ENCODE data around the gene INPP4B.
"Not testable (repeated sequence)": the region's sequence is repeated elsewhere in the genome, so short reads cannot be mapped to it uniquely, and the experiment has no call there.

INPP4B gene

DNA sequence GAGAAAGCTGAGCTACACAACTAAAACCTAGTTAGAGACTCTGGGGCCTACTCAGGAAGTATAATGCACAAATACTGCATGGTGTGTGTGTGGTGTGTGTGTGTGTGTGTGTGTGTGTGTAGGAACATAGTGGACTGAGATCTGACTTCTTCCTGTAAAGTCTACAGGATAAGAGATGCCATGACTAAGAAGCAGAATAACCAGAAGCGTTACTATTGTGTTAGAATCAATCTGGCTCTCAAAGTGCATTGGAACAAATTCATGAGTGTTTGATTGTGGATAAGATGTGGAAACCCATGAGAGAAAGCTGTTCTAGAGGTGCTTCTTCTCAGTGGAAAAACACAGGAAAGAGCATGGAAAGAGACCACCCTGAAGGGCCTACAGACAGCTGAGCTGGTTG is 302.1 kb downstream of the INPP4B start:
- DNase-seq (ENCODE audit: low spot score), result no peak

DNA sequence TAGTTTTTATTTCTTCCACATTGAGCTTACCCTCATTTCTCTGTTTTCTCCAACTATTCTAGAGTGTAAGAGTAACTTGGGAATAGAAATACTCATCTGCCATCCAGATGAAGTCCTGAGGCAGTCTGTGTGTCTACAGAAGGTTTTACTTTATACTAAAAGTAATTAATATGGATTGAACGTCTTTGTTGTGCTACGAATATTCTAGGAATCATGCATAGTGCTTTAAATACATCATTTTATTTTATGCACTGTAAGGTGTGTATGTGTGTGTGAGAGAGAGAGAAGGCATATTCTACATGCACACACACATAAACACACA is 305.7 kb downstream of the INPP4B start:
- no peak for DNase-seq (ENCODE audit: low spot score)

DNA sequence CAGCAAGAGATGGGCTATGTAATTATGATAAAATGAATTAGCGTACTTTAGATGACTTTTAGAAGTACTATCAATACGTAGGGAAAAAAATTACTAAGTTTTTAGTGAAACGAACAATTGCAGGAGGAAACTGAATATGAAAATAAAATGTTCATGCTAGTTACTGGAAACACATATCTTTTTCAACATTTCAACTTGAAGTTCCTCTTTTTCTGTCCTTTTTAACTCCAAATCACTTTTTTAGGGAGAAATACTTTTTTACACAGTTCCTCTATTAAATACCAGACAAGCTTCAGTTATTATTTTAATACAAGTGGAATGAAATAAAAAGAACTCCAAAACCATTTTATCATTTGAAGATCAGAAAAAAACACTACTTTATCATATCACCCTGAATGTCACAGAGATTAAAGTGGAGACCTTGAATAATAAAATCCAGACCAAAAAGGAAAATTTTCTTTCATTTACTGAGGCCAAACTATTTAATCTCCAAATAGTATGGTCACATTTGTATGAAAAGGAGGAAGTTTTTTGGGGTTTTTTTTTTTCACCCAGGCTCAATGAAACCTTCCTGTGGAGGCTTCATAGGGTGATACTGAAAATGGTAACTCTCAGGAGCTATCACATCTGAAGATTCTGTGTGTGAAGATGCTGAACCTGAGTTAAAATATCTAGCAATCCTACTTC is 306.2 kb downstream of the INPP4B start:
- DNase-seq (ENCODE audit: low spot score), result no peak

DNA sequence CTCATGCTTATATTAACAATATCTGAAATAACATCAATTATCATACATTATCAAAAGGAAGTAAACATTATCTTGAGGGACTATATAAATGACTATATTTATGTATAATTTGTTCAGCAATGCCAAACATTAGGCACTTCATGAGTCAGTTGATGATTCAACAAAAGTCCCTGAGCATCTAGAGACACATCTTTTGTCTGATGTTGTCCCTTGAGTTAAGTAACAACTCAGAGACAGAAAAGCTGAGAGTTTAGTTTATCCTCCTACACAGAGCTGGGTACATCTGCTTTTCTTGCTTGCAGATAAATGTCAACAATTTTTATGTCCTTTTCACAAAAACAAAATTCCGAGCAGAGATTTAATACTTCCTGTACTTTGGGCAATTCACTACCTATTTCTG is 311.1 kb downstream of the INPP4B start:
- DNase-seq (ENCODE audit: low spot score), result peak; percentile 18

DNA sequence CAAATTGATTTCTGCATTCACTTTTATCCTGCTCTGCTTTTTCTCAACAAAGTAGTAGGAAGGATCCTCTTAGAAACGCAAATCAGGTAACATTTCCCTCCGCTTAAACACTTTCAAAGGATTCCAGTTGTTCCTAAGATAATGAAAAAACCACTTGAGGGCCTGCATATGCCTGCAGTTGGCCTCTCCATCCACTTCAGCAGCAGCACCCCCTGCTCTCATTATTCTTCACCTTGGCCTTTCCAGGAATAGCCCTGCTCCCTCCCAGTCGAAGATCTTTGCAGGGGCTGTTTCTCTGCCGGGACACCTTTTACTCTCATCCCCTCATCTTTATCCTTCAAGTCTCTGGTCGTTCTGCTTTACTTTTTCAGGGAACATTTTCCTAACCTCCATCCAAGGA is 314.0 kb downstream of the INPP4B start:
- no peak for DNase-seq (ENCODE audit: low spot score)

DNA sequence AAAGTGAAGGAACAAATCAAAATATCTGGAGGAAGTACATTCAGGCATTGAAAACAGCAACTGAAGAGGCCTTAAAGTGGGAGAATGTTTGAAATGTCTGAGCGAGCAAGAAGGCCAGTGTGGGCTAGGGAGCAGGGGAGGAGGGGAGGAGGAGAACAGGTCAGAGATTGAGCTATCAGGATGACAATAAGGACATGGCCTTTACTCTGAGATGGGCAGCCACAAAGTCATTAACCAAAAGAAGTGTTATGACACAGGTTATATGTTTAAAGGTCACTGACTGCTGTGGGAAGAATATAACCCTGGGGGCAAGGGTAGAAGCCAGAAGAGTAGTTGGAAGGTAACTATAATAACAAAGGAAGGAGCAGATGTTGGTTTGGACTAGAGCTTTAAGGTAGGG is 315.4 kb downstream of the INPP4B start:
- DNase-seq (ENCODE audit: low spot score), result no peak

DNA sequence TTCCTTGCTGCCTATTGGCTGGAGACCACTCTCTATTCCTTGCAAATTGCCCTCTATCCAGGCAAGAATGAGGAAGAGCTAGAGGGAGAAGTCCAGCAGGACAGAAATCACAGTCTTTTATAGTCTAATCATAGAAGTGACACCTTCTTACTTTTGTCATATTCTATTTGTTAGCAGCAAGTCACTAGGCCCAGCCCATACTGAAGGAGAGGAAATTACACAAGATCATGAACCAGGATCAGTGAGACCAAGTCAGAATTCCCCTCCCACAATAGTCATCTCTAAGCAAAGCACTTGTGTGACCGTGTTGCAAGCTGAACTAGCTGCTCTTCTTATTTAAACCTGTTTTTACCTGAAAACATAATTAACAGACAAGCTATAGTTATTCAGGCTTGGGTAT is 317.7 kb downstream of the INPP4B start:
- DNase-seq (ENCODE audit: low spot score), result peak; percentile 7

DNA sequence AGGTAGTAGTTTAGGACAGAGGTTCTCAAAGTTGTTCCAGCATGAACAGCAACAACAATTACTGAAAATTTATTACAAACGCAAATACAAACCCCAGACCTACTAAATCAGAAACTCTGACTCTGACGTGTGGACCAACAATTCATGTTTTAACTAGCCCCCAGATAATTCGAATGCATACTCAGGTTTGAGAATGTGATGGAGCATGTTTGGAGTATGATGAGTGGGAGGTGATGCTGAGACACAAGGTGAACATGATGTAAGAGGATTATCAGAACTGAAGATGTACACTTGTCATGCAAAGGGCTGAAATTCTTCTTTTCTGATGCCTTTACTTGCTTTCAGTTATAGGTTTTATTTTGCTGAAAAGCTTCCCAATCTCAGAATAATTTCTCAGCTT is 323.0 kb downstream of the INPP4B start:
- DNase-seq (ENCODE audit: low spot score), result no peak

DNA sequence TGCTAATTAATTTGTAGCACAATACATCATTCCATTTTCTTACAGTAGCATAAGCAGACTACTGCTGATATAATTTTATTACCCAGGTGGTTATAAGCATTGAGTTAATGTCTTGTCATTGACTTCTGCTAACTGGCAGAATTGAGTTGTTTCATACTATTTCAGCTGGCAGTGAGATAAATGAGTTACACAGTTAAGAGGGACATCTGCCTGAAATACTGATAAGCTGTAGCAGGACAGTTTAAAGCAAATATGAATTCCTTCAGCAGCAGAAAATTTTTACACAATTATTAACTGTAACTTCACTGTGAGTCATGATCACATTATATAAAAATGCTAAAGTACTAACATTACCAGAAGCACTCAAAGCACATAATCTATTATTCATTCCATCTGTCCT is 326.8 kb downstream of the INPP4B start:
- DNase-seq (ENCODE audit: low spot score), result no peak

DNA sequence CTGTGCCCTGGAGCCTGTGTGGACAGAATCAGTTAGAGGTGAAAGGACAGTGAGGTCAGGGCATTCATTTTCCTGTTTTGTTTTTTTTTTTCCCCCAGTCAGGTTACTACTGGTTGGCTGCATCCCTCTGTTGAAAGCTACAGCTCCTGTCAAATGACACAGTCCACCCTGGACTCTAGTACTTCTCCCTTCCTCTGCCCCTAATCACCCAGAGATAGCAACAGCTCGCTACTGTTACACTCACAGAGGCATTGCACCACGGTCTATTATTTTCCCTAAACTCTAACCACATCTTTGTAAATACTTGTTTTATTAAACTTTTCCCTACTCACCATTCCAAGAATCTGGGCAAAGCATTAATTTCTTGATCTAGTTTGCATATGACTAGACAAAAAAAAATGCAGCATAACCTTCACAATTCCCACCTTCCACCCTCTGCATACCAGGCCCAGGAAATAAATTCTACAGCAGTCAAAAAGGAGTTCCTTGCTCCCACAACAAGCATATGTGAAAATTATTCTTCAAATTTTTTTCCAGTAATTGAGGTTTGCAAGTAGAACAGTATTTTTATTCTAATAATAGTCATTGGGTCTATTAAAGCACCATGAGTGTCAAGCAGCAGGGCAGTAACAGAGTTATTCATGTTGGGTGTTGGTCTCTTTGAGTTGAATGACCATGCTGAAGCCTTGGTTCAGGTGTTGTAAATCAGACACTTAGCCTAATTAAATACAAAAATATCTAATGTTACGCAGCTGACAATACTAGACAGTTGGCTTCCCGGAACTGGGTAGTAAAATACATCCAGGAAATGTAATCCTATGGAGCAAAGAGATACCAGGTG is 329.2 kb downstream of the INPP4B start:
- no peak for DNase-seq (ENCODE audit: low spot score)

DNA sequence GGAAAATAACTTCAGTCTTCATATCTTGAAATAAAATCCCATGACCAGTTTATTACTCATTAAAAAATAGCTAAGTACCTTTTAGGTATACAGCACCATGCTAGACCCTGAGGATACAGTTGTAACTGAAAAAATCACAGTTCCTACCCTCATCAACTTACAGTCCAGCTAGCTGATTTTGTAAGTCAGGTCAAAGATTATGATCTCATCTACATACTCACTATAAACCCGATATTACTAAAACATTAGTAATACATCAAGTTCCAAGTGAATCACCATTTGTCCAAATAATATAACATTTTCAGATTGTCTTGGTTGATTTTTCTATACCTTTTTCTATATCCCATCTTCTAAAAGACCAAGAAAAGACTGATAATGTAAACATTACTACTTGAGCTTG is 333.9 kb downstream of the INPP4B start:
- no peak for DNase-seq (ENCODE audit: low spot score)

DNA sequence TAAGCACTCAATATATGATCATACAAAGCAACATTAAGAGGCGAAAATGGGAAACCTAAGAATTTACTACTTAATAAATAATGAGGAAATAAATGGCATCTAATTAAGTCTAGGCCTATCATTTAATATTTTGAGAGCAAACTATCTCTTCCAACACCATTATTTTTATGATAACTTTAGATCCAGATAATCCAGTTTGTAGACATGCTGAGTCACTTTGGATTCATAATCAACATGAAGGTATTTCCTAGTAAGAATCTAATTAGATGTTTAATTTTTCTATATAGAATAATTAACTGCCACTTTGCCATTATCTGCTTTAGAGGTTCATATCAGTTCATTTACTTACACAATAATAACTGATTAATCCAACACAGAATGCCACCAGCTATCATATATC is 336.2 kb downstream of the INPP4B start:
- DNase-seq (ENCODE audit: low spot score), result no peak

DNA sequence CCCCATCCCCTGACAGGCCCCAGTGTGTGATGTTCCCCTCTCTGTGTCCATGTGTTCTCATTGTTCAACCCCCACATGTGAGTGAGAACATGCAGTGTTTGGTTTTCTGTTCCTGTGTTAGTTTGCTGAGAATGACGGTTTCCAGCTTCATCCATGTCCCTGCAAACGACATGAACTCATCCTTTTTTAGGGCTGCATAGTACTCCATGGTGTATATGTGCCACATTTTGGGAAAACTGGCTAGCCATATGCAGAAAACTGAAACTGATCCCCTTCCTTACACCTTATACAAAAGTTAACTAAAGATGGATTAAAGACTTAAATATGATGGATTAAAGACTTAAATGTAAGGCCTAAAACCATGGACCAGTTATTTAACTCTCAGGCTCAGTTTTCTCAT is 336.7 kb downstream of the INPP4B start:
- not testable (repeated sequence) for DNase-seq (ENCODE audit: low spot score)

DNA sequence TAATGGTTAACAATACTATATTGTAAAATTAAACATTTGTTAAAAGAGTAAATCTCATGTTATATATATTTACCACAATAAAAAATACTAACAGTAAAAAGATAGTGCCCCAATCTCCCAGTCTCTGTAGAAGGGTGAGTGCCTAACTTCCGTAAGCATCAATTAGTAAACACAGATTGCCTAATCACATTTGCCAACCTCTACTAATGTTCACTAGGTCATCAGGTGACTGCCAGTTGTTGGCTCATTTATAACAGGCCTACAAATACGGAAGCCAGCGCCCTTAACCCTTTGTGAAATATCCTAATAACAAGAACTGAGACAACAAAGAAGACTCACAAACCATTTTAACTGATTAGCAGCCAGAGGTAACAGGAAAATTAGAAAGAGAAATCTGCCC is 345.1 kb downstream of the INPP4B start:
- DNase-seq (ENCODE audit: low spot score), result no peak

DNA sequence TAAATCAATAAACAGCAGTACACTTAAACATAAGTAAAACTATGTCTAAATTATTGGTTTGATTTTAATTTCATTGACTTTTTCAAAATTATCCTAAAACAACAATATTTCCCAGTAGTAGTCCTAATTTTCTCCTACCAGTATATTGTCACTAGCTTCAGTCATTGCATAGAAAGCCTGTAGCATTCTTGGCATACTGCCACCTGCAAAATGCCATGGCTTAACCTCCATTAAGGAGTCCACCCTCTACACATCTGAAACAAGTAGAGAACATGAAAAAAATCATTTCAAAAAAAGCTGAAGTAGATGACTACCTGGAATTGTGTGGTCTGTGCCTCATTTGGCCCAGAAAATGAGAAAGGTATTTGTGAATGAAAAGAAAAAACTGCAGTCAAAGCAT is 348.5 kb downstream of the INPP4B start:
- no peak for DNase-seq (ENCODE audit: low spot score)

DNA sequence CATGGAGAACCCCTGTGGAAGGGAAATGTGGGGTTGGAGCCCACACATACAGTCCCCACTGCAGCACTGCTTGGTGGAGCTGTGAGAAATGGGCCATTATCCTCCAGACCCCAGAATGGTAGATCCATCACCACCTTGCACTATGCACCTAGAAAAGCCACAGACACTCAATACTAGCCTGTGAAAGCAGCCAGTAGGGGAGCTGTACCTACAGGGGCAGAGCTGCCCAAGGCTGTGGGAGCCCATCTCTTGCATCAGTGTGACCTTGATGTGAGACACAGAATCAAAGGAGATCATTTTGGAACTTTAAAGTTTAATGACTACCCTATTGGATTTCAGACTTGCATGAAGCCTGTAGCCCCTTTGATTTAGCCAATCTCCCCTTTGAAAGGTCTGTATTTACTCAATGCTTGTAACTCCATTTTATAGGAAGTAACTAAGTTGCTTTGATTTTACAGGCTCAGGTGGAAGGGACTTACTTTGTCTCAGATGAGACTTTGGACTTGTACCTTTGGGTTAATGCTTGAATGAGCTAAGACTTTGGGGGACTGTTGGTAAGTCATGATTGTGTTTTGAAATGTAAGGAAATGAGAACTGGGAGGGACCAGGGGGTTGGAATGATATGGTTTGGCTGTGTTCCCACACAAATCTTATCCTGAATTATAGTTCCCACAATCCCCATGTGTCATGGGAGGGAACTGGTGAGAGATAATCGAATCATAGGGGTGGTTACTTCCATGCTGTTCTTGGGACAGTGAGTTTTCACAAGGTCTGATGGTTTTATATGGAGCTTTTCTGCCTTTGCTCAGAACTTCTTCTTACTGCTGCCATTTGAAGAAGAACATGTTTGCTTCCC is 352.6 kb downstream of the INPP4B start:
- no peak for DNase-seq (ENCODE audit: low spot score)

DNA sequence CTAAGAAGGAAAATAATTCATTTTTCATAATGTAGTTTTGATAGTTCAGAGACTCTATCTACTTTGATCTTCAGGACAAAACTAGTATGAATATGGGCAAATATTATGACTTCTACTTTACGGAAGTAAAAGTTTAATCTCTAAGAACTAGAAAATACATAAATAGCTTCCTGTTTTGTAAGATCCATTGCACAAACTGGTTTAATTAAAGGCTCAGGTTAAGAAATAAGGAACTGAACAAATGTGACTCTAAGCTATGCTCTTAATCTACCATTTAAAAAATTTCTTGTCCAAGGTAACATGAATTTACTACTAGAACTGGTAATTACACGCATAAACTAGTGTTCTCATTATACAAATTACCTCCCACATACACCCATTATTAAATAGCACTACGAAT is 360.6 kb downstream of the INPP4B start:
- no peak for DNase-seq (ENCODE audit: low spot score)

DNA sequence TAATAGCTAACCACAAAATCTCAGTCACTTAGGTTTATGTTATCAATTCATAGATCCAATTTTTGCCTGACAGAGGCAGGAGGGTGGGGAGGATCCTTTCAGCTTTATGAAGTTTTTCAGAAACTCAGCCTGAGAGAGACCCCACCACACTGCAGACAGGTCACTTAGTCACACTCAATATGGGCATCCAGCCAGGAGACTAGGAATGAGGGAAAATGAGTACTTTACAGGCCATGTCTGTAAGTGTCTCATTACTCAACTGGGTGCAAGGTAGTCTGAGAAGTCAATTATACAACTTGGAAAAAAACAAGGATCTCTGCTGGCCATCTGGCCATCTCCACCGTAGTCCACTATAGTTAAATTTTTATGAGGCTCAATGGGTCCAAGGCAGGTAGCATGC is 365.9 kb downstream of the INPP4B start:
- DNase-seq (ENCODE audit: low spot score), result no peak

DNA sequence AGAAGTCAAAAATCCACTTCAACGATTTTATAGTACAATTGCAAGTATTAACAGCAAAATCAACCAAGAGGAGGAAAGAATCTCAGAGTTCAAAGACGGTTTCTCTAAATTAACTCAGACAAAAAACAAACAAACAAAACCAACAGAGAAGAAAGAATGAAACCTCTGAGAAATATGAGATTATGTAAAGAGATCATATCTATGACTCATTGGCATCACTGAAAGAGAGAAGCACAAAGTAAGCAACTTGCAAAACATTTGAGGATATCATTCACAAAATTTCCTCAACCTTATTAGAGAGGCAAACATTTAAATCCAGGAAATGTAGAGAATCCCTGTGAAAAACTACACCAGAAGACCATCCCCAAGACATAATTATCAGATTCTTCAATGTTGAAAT is 370.4 kb downstream of the INPP4B start:
- DNase-seq (ENCODE audit: low spot score), result no peak

DNA sequence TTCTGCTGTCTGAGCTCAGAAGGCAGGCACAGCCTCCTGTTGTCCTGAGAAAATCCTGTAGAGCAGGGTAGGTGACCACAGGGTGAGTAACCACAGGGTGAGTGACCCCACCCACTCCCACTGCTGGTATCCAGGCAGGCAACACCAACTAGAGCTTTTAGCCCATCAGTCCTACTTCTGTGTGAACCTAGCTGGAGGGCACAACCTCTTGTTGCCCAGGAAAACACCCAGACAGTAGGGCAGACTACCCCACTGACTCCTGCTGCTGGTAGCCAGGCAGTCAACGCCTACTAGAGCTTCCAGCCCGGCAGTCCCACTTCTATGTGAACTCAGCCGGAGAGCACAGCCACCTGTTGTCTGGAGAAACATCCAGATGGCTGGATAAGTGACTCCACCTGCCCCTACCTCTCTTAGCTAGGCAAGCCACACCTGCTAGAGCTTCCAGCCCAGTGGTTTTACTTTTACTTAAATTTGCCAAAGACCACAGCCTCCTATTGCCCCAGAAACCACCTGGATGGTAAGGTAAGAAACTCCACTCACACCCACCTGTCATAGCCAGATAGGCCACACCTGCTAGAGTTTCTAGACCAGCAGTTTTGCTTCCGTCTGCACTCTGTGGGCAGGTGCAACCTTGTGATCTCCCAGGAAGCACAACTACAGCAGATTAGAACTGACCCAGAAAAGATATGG is 371.6 kb downstream of the INPP4B start:
- DNase-seq (ENCODE audit: low spot score), result peak; percentile 17

DNA sequence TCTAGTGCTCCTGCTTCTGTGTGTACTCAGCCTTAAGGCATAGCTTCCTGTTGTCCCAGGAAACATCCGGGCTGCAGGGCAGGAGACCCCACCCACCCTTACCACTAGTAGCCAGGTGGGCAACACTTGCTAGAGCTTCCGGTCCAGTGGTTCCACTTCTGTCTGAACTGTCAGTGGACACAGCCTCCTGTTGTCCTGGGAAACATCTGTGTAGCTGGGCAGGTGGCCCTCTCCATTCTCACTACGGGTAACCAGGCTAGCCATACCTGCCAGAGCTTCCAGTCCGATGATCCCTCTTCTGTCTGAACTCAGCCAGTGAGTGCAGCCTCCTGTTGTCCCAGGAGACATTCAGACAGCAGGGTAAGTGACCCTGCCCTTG is 372.2 kb downstream of the INPP4B start:
- DNase-seq (ENCODE audit: low spot score), result no peak

DNA sequence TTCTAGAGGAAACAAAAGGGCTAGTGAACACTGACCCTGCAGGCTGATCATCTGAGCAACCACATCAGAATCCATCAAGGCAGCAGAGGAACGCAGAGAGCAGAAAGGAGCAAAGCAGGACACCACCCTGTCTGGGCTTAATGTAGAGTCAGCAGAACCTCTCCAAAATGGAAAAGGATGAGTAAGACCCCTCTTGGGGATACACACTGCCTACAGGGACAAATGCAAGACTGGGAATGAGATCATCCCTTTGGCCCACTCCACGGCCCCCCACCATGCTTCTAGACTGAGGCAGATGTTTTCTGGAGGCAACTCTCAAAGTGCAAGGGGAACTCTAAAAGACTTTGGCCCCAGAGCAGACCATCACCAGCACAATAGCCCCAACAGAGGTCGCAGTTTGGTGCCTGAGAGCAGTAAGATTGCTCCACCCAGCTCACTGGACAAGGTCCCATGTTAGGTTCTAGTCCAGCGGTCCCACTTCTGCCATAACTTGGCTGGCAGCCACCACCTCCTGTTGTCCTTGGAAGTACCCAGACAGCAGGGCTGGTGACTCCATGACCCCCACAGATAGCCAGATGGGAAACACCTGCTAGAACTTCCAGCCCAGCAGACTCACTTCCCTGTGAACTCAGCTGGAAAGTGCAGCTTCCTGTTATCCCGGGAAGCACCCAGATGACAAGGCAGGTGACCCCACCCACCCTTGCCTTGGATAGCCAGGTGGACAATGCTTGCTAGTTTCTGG is 372.7 kb downstream of the INPP4B start:
- DNase-seq (ENCODE audit: low spot score), result no peak

Measured in CD4-positive, alpha-beta T cell treated with Interleukin-2 at 100 ng/mL for 4 hours (primary cell).